ENCODE measurements around the gene ASXL2. TPM values are rescaled to one million over a fixed set of nuclear protein-coding genes. Genes with fewer than 3 reads are reported as not detected.

Gene ASXL2
- total RNA-seq, 2 donors from 2014 or later = 6.6 to 8.3 TPM

- no peaks in the 10 kb centered on the region for H3K9me3 ChIP-seq
- no peak overlapping the region for H3K27ac ChIP-seq
- intact Hi-C loops (cut with DNase I) = no loop called here
- DNase-seq (no peak), ATAC-seq (no peak)
- 69 to 89% methylated on average over 2 of the region's 2 CpGs for WGBS, 2 donors
- H3K4me3 ChIP-seq = no peak overlapping the region
- H3K36me3 ChIP-seq (replicated peaks in 1 of 2; ENCODE audit: insufficient read depth in 1 of 2, low read depth in 2 of 2) = peaks cover 0 to 5% of the 10 kb centered on the region in 2 donors
- H3K4me1 ChIP-seq = peaks cover 7% of the 10 kb centered on the region
- no peaks in the 10 kb centered on the region for H3K27me3 ChIP-seq
- TF ChIP-seq, protein P1, sequence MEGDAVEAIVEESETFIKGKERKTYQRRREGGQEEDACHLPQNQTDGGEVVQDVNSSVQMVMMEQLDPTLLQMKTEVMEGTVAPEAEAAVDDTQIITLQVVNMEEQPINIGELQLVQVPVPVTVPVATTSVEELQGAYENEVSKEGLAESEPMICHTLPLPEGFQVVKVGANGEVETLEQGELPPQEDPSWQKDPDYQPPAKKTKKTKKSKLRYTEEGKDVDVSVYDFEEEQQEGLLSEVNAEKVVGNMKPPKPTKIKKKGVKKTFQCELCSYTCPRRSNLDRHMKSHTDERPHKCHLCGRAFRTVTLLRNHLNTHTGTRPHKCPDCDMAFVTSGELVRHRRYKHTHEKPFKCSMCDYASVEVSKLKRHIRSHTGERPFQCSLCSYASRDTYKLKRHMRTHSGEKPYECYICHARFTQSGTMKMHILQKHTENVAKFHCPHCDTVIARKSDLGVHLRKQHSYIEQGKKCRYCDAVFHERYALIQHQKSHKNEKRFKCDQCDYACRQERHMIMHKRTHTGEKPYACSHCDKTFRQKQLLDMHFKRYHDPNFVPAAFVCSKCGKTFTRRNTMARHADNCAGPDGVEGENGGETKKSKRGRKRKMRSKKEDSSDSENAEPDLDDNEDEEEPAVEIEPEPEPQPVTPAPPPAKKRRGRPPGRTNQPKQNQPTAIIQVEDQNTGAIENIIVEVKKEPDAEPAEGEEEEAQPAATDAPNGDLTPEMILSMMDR (IDR thresholded peaks at IDR 0.05) = no peak
- TF ChIP-seq POLR2A (IDR thresholded peaks at IDR 0.05) = no peak
These were observed 72.3 kb downstream of the ASXL2 start for GRCh38 chr2:25805987-25806386.

GRCh38 chr2:25804338-25804737 is 73.9 kb downstream of the ASXL2 start:
- Histone ChIP-seq H3K27me3 (no peaks in the 10 kb centered on the region), H3K4me1 (peaks cover 10% of the 10 kb centered on the region), H3K4me3 (no peak overlapping the region), H3K27ac (no peak overlapping the region), H3K36me3 (replicated peaks in 1 of 2; ENCODE audit: insufficient read depth in 1 of 2, low read depth in 2 of 2) (peaks cover 0 to 5% of the 10 kb centered on the region in 2 donors), H3K9me3 (no peaks in the 10 kb centered on the region)
- no peak for TF ChIP-seq POLR2A (IDR thresholded peaks at IDR 0.05)
- TF ChIP-seq, protein P1 (IDR thresholded peaks at IDR 0.05) = no peak
- intact Hi-C loops (cut with DNase I) = no loop called here
- DNase-seq = no peak
- no peak for ATAC-seq
- WGBS, 2 donors = 85 to 96% methylated on average over 3 of the region's 3 CpGs

DNA sequence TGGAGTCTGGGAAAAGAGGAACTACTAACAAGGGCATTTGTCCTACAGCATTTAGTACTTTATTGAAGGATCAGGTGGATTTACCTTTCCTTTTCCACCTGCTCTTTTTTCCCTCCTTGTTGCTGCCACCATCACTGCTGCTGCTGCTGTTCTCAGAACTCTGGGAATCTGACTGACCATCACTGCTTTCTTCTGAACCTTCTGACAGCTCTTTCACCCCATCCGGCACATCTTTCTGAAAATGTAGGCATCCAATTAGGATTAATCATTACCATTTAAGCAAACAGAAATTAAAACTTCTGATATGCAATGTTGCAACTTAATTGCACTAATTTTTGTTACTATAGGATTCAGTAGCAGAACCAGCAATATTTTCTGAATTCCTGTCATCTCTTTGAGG is 79.0 kb downstream of the ASXL2 start:
- Histone ChIP-seq H3K36me3 (replicated peaks in 1 of 2; ENCODE audit: insufficient read depth in 1 of 2, low read depth in 2 of 2) (peaks cover 0 to 4% of the 10 kb centered on the region in 2 donors), H3K27ac (no peak overlapping the region), H3K9me3 (no peaks in the 10 kb centered on the region), H3K27me3 (no peaks in the 10 kb centered on the region), H3K4me1 (peaks cover 9% of the 10 kb centered on the region), H3K4me3 (no peak overlapping the region)
- TF ChIP-seq, protein P1 (IDR thresholded peaks at IDR 0.05) = no peak
- no peak for TF ChIP-seq POLR2A (IDR thresholded peaks at IDR 0.05)
- DNase-seq = no peak
- ATAC-seq = no peak
- 74 to 96% methylated on average over 1 of the region's 1 CpG for WGBS, 2 donors
- intact Hi-C loops (cut with DNase I) = no loop called here

GRCh38 chr2:25797620-25798488 is 80.4 kb downstream of the ASXL2 start:
- intact Hi-C loops (cut with DNase I) = no loop called here
- WGBS, 2 donors = 81 to 82% methylated on average over 5 of the region's 5 CpGs
- no peaks in the 10 kb centered on the region for H3K9me3 ChIP-seq

More at GRCh38 chr2:25797620-25798488, 80.4 kb downstream of the ASXL2 start:
- no peaks in the 10 kb centered on the region for H3K36me3 ChIP-seq (replicated peaks in 1 of 2; ENCODE audit: insufficient read depth in 1 of 2, low read depth in 2 of 2)
- no peak overlapping the region for H3K4me3 ChIP-seq
- peaks cover 9% of the 10 kb centered on the region for H3K4me1 ChIP-seq
- H3K27ac ChIP-seq = no peak overlapping the region
- no peak for ATAC-seq
- no peak for DNase-seq
- H3K27me3 ChIP-seq = no peaks in the 10 kb centered on the region
- no peak for TF ChIP-seq POLR2A (IDR thresholded peaks at IDR 0.05)
- TF ChIP-seq, protein P1 (IDR thresholded peaks at IDR 0.05) = no peak

Data from body of pancreas (tissue), 4 donors.